Measurements from ENCODE around the gene TMUB1.

The TMUB1 gene

GRCh38 chr7:151088019-151088855 is 4.9 kb upstream of the TMUB1 start:
- TF ChIP-seq EZH2phosphoT487 (IDR thresholded peaks at IDR 0.05; ENCODE audit: low read depth) (no peak), CTCF (IDR thresholded peaks at IDR 0.05; ENCODE audit: low read depth, low read length) (no peak)
- Histone ChIP-seq H3K9ac (ENCODE audit: low read length) (peak overlapping the region; percentile 94), H3K27ac (ENCODE audit: low read length) (peak overlapping the region; percentile 33; the same call in 1 of the 2 replicates), H3K9me3 (ENCODE audit: insufficient read depth, low read length) (no peaks in the 10 kb centered on the region), H3K27me3 (ENCODE audit: low read depth, low read length) (no peaks in the 10 kb centered on the region), H3K79me2 (ENCODE audit: low read length) (peaks cover 64% of the 10 kb centered on the region), H3K36me3 (replicated peaks; ENCODE audit: low read depth, low read length) (peaks cover 6% of the 10 kb centered on the region), H3K4me3 (ENCODE audit: low read length) (peak overlapping the region; percentile 93), H4K20me1 (ENCODE audit: insufficient read depth, low read length) (peaks cover 29% of the 10 kb centered on the region), H3K4me2 (ENCODE audit: low read length) (peak overlapping the region; percentile 97), H3K4me1 (ENCODE audit: low read length) (peaks cover 25% of the 10 kb centered on the region), H2AFZ (ENCODE audit: low read depth, low read length) (no peak overlapping the region)

- TF ChIP-seq EZH2phosphoT487 (IDR thresholded peaks at IDR 0.05; ENCODE audit: low read depth) (no peak), CTCF (IDR thresholded peaks at IDR 0.05; ENCODE audit: low read depth, low read length) (peak; percentile 44)
- Histone ChIP-seq H4K20me1 (ENCODE audit: insufficient read depth, low read length) (peaks cover 26% of the 10 kb centered on the region), H3K79me2 (ENCODE audit: low read length) (peaks cover 62% of the 10 kb centered on the region), H3K27ac (ENCODE audit: low read length) (peak overlapping the region; percentile 33), H3K4me2 (ENCODE audit: low read length) (peak overlapping the region; percentile 97), H2AFZ (ENCODE audit: low read depth, low read length) (peak overlapping the region; percentile 28; the same call in 1 of the 2 replicates), H3K4me1 (ENCODE audit: low read length) (peaks cover 26% of the 10 kb centered on the region), H3K9me3 (ENCODE audit: insufficient read depth, low read length) (no peaks in the 10 kb centered on the region), H3K4me3 (ENCODE audit: low read length) (peak overlapping the region; percentile 93), H3K9ac (ENCODE audit: low read length) (peak overlapping the region; percentile 94), H3K36me3 (replicated peaks; ENCODE audit: low read depth, low read length) (peaks cover 6% of the 10 kb centered on the region), H3K27me3 (ENCODE audit: low read depth, low read length) (no peaks in the 10 kb centered on the region)
These were observed 4.1 kb upstream of the TMUB1 start for GRCh38 chr7:151087245-151088018.

- peak overlapping the region; percentile 33 for H3K27ac ChIP-seq (ENCODE audit: low read length)
These were observed 3.5 kb upstream of the TMUB1 start for GRCh38 chr7:151086802-151087244.

More at GRCh38 chr7:151086802-151087244, 3.5 kb upstream of the TMUB1 start:
- Histone ChIP-seq H3K9ac (ENCODE audit: low read length) (peak overlapping the region; percentile 94), H4K20me1 (ENCODE audit: insufficient read depth, low read length) (peaks cover 20% of the 10 kb centered on the region), H3K4me3 (ENCODE audit: low read length) (peak overlapping the region; percentile 93), H3K4me1 (ENCODE audit: low read length) (peaks cover 32% of the 10 kb centered on the region), H3K27me3 (ENCODE audit: low read depth, low read length) (no peaks in the 10 kb centered on the region), H3K4me2 (ENCODE audit: low read length) (peak overlapping the region; percentile 97), H2AFZ (ENCODE audit: low read depth, low read length) (peak overlapping the region; percentile 28; the same call in 1 of the 2 replicates), H3K36me3 (replicated peaks; ENCODE audit: low read depth, low read length) (peaks cover 6% of the 10 kb centered on the region), H3K79me2 (ENCODE audit: low read length) (peaks cover 62% of the 10 kb centered on the region), H3K9me3 (ENCODE audit: insufficient read depth, low read length) (no peaks in the 10 kb centered on the region)
- TF ChIP-seq EZH2phosphoT487 (IDR thresholded peaks at IDR 0.05; ENCODE audit: low read depth) = no peak
- TF ChIP-seq CTCF (IDR thresholded peaks at IDR 0.05; ENCODE audit: low read depth, low read length) = no peak

Data from OCI-LY3 (cell line).